Activated CD4-positive, alpha-beta memory T cell treated with anti-CD3 and anti-CD28 coated beads for 36 hours (primary cell): ENCODE data around the gene NELL2. TPM values are rescaled to one million over a fixed set of nuclear protein-coding genes. Genes with fewer than 3 reads are reported as not detected.
A peak's percentile ranks its signal among the peaks of the same experiment; 100 is the strongest.
"Not testable (repeated sequence)": the region's sequence is repeated elsewhere in the genome, so short reads cannot be mapped to it uniquely, and the experiment has no call there.

Experiments used
- CTCF ChIA-PET: fragments of 350-600 bp; sonication (Branson Sonifier 250); formaldehyde crosslinking; loops from one replicate; lab custom pipeline; 2021; ENCODE audit warnings: antibody characterized with exemption, inconsistent platforms; lab: Charles Lee
- POLR2A ChIA-PET: fragments of 350-600 bp; sonication (Branson Sonifier 250); formaldehyde crosslinking; loops from one replicate; lab custom pipeline; 2021; ENCODE audit warnings: antibody characterized with exemption; lab: Charles Lee
- DNase-seq: peaks from one replicate; pipeline ENCODE4 v3.0.0-alpha.2; 2020
- H3K27ac Mint-ChIP-seq: one replicate; pipeline ENCODE4 v1.8.0; 2021; ENCODE audit warnings: mixed read lengths
- H3K27me3 Mint-ChIP-seq: one replicate; pipeline ENCODE4 v1.8.0; 2021; ENCODE audit warnings: mixed read lengths
- H3K36me3 Mint-ChIP-seq: one replicate; pipeline ENCODE4 v1.8.0; 2021; ENCODE audit warnings: mixed read lengths
- H3K4me1 Mint-ChIP-seq: one replicate; pipeline ENCODE4 v1.8.0; 2021; ENCODE audit warnings: low read depth, mixed read lengths
- H3K4me3 Mint-ChIP-seq: one replicate; pipeline ENCODE4 v1.8.0; 2021; ENCODE audit warnings: mild to moderate bottlenecking, mixed read lengths
- H3K9me3 Mint-ChIP-seq: one replicate; pipeline ENCODE4 v1.8.0; 2021; ENCODE audit warnings: mixed read lengths
- intact Hi-C: fragments of 100-400 bp; cut with micrococcal nuclease; formaldehyde crosslinking; loops from one replicate; pipeline ENCODE4 v1.15.1; 2023
- total RNA-seq, 2 experiments: library from RNA; stranded (reverse); gene quantifications; one replicate each; pipeline ENCODE4 v1.2.3, GENCODE V29; 2021

Gene NELL2
- total RNA-seq, 2 experiments from 2014 or later: 40.5 to 43.5 TPM

DNA sequence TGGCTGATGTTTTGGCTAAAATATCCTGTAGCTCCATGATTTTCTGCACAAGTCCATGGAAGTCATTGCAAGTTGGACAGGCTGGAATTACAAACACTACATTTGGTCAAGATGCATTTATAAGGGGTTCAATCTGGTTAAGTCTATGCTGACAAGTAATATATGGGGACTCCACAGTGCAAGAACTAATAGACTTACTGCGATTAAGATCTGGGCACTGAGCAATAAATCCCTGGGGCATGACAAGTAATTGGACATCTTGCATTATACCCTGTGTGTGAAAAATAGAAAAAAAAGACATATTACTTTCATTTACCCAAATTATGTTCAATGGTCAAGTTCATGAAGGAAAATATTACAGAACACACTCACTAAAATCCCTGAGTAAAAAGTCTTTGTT lies 99.1 kb downstream of the NELL2 start:
- Mint-ChIP-seq H3K9me3 (peaks cover 13% of the 10 kb centered on the region), H3K4me1 (peaks cover 6% of the 10 kb centered on the region), H3K27ac (no peak overlapping the region), H3K36me3 (peaks cover 23% of the 10 kb centered on the region), H3K4me3 (no peak overlapping the region), H3K27me3 (no peaks in the 10 kb centered on the region)
- intact Hi-C loops: loop anchor here (10.0 kb wide), 1 partner anchor 762 kb away; no protein-coding TSS in a partner anchor
- DNase-seq: no peak
- CTCF ChIA-PET: interaction anchor here (0.6 to 5.2 kb wide), 8 partner anchors 11 to 806 kb away, joined by 3 to 85 read pairs (median 4); partner anchors contain the start of gene NELL2
- POLR2A ChIA-PET: interaction anchor here (1.2 kb wide), 1 partner anchor 99 kb away, joined by 4 read pairs; the partner anchor contains the start of gene NELL2

DNA sequence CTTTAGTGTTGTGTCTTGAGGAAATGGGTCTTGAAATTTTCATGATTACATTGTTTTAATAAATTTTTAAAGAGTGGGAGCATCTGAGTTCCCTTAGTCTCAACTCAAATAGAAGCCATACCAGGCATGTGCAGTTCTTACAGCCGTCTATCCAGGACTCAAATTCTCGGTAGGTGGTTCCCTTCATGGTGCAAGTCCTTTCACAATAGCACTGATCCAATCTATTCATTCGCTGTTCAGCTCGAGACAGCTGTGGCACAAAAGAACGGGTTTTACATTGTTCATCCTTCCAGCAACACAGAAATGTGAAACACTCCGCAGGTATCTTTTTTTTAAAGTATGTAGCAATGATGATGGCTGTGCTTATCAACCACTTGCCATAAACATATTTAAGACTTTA lies 100.2 kb downstream of the NELL2 start:
- DNase-seq: no peak
- H3K4me3 Mint-ChIP-seq: no peak overlapping the region
- H3K4me1 Mint-ChIP-seq: peaks cover 6% of the 10 kb centered on the region
- peaks cover 18% of the 10 kb centered on the region for H3K36me3 Mint-ChIP-seq
- H3K9me3 Mint-ChIP-seq: peaks cover 5% of the 10 kb centered on the region
- CTCF ChIA-PET: interaction anchor here (1.2 to 5.2 kb wide), 7 partner anchors 13 to 173 kb away, joined by 3 to 85 read pairs (median 8); partner anchors contain the start of gene NELL2
- POLR2A ChIA-PET: interaction anchor here (0.9 kb wide), 1 partner anchor 101 kb away, joined by 4 read pairs; the partner anchor contains the start of gene NELL2
- intact Hi-C loops: loop anchor here (1.0 to 10.0 kb wide), 2 partner anchors 99 to 761 kb away; no protein-coding TSS in a partner anchor
- no peaks in the 10 kb centered on the region for H3K27me3 Mint-ChIP-seq
- no peak overlapping the region for H3K27ac Mint-ChIP-seq

DNA sequence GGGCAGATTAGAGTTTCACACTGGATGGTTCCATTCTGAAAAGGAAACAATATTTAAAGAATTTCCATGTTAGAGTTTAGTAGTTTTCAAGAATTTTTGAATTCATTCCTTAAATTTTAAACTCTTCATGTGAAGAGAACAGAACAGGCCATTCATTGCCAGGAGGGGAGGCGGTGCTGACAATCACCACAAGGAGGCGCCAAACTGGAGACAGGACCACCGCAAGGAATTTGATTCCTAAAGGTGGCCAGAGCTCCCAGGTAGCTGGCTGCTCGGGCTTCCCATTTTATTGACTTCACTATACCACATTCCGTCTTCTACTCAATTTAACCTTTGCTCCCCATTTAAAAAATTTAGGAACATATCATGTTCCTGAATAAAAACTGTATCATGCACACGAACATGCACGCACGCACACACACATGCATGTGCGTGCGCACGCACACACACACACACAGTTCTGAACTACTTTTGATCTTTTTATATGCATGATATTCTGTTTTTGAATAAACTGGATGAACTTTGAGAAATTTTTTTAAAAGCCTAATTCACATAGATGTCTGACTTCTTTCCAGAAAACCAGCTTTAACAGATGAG lies 101.2 kb downstream of the NELL2 start:
- DNase-seq: peak; percentile 71
- Mint-ChIP-seq H3K27me3 (no peaks in the 10 kb centered on the region), H3K27ac (no peak overlapping the region), H3K9me3 (no peaks in the 10 kb centered on the region), H3K4me1 (peaks cover 5% of the 10 kb centered on the region), H3K36me3 (peaks cover 11% of the 10 kb centered on the region), H3K4me3 (no peak overlapping the region)
- POLR2A ChIA-PET: interaction anchor here (0.6 to 0.9 kb wide), 2 partner anchors 102 to 726 kb away, joined by 3 to 4 read pairs; partner anchors contain the start of gene NELL2
- intact Hi-C loops: loop anchor here (1.0 to 10.0 kb wide), 4 partner anchors 100 to 818 kb away; no protein-coding TSS in a partner anchor
- CTCF ChIA-PET: interaction anchor here (0.6 to 5.2 kb wide), 29 partner anchors 8 to 759 kb away, joined by 3 to 85 read pairs (median 5); partner anchors contain the start of gene NELL2

DNA sequence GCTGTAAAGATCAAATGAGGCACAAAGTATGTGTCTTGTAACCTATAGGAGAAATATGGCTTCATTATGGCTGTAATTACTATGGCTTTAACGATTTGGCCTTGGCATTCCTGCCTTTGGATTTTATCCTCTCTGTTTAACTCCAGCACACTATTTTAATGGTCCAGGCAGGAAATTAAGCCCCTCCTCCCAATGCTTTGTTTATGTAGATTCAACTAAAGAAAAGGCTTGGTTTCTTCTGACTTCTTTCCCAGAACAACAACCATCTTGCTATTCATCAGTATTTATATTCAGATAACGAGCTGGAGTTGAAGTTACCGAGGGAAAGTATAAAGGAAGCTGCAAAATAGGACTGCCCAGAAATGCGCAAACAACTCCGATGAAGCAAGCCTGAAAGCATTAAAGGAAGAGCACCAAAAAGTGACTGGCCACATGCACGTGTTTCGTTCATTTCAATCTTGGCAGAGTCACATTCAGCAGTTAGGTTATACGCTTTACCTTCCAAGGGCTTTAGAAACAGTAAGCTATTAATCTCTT lies 104.6 kb downstream of the NELL2 start:
- no peak for DNase-seq
- intact Hi-C loops: loop anchor here (5.0 to 10.0 kb wide), 2 partner anchors 757 to 814 kb away; no protein-coding TSS in a partner anchor
- POLR2A ChIA-PET: no interaction called here
- CTCF ChIA-PET: interaction anchor here (0.6 to 1.9 kb wide), 4 partner anchors 16 to 177 kb away, joined by 3 to 8 read pairs (median 4); no protein-coding TSS in a partner anchor
- H3K9me3 Mint-ChIP-seq: no peaks in the 10 kb centered on the region
- no peak overlapping the region for H3K4me3 Mint-ChIP-seq
- no peak overlapping the region for H3K27ac Mint-ChIP-seq
- H3K36me3 Mint-ChIP-seq: peaks cover 8% of the 10 kb centered on the region
- H3K4me1 Mint-ChIP-seq: peaks cover 3% of the 10 kb centered on the region
- no peaks in the 10 kb centered on the region for H3K27me3 Mint-ChIP-seq

DNA sequence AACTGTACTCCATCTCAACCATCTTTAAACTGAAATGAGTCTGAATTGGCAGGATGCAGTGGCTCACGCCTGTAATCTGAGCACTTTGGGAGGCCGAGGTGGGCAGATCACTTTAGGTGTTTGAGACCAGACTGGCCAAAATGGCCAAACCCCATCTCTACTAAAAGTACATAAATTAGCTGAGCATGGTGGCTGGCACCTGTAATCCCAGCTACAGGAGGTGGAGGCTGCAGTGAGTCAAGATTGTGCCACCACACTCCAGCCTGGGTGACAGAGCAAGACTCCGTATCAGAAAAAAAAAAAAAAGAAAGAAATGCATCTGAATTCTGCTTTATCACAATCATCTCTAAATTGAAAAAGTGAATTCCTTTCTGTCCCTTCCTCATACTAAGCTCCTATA lies 110.3 kb downstream of the NELL2 start:
- Mint-ChIP-seq H3K27me3 (no peaks in the 10 kb centered on the region), H3K9me3 (no peaks in the 10 kb centered on the region), H3K36me3 (peaks cover 10% of the 10 kb centered on the region), H3K4me3 (no peak overlapping the region), H3K27ac (no peak overlapping the region), H3K4me1 (no peaks in the 10 kb centered on the region)
- DNase-seq: no peak
- intact Hi-C loops: no loop called here
- POLR2A ChIA-PET: no interaction called here
- CTCF ChIA-PET: interaction anchor here (0.6 to 3.9 kb wide), 5 partner anchors 9 to 1909 kb away, joined by 3 to 15 read pairs (median 4); no protein-coding TSS in a partner anchor

DNA sequence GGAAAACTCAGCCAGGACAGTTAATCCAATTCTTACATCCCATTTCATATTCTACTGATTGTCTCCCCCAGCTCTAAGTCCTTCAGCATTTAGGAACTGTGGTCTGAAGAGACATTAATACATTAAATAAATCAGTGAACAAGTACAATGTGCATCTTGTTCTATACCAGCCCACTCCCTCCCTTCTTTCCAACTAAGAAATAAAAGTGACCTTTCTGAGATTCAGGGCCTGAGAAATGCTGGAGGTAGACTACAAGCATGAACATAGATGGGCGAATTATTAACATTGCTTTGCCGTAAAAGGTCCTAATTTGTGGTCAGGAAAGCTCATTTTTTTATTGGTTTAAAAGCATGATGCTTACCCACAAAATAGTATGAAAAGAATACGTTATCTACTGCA lies 113.1 kb downstream of the NELL2 start:
- POLR2A ChIA-PET: no interaction called here
- intact Hi-C loops: no loop called here
- H3K27me3 Mint-ChIP-seq: no peaks in the 10 kb centered on the region
- H3K4me3 Mint-ChIP-seq: no peak overlapping the region
- H3K4me1 Mint-ChIP-seq: peaks cover 15% of the 10 kb centered on the region
- no peaks in the 10 kb centered on the region for H3K9me3 Mint-ChIP-seq
- H3K36me3 Mint-ChIP-seq: peaks cover 20% of the 10 kb centered on the region
- CTCF ChIA-PET: interaction anchor here (1.4 to 3.0 kb wide), 2 partner anchors 168 to 186 kb away, joined by 5 to 11 read pairs; no protein-coding TSS in a partner anchor
- DNase-seq: no peak
- no peak overlapping the region for H3K27ac Mint-ChIP-seq

DNA sequence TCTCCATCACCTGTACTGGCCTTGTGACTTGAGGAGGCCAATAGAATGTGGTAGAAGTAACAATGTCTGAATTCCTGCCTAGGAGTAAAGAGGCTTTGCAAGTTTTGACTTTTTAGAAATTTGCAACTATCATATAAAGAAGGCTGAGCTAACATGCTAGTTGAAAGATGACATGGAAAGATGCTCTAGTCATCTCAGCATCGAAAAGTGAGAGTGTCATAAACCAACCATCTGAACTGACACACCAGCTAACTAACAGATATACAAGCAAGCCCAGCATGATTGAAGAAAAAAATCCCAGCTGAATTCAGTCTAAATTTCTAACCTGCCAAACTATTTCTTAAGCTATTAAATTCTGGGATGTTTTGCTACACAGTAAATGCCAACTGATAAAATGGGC lies 116.8 kb downstream of the NELL2 start:
- CTCF ChIA-PET: interaction anchor here (1.3 kb wide), 1 partner anchor 15 kb away, joined by 3 read pairs; no protein-coding TSS in a partner anchor
- Mint-ChIP-seq H3K4me3 (no peak overlapping the region), H3K9me3 (no peaks in the 10 kb centered on the region), H3K36me3 (peaks cover 20% of the 10 kb centered on the region), H3K27ac (no peak overlapping the region), H3K4me1 (peaks cover 15% of the 10 kb centered on the region), H3K27me3 (no peaks in the 10 kb centered on the region)
- intact Hi-C loops: no loop called here
- POLR2A ChIA-PET: no interaction called here
- no peak for DNase-seq

DNA sequence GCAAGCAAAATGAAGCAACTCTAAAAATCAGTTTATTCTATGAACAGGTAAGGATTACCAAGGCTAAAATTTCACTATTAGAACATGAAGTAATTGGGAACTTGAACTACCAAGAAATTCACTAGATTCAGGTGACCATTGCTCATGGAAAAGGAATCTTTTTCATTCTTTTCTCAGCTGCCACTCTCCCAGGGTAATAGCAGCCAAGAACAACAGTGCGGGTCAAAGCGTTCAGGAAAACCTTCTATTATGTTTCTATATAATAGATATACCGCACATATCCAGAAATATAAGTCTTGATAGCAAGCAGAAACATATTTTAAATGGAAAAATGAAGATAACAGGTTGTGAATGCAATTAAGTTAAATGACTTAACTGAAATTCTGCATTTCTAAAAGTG lies 125.6 kb downstream of the NELL2 start:
- Mint-ChIP-seq H3K27ac (no peak overlapping the region), H3K4me1 (peaks cover 4% of the 10 kb centered on the region), H3K9me3 (peaks cover 2% of the 10 kb centered on the region), H3K27me3 (no peaks in the 10 kb centered on the region), H3K4me3 (no peak overlapping the region), H3K36me3 (peaks cover 12% of the 10 kb centered on the region)
- no peak for DNase-seq
- ChIA-PET POLR2A (no interaction called here), CTCF (no interaction called here)
- intact Hi-C loops: no loop called here

DNA sequence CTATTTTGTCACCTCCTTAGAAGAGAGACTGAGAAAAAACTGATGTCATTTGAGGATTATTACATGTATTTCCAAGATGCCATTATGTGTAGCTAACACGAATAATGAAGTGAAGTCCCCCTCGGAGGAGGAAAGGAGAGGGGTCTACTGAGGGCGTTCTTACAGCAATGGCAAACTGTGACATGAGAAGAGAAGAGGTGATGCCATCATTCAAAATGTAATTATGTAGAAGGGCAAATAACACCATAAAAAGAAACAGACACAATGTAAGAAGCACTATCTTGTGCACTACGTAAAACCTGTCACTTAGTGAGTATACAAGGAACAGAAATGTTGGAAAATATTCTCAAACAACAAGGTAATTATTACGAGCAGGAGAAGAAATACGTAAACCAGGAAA lies 126.5 kb downstream of the NELL2 start:
- Mint-ChIP-seq H3K36me3 (peaks cover 14% of the 10 kb centered on the region), H3K27ac (no peak overlapping the region)

DNA sequence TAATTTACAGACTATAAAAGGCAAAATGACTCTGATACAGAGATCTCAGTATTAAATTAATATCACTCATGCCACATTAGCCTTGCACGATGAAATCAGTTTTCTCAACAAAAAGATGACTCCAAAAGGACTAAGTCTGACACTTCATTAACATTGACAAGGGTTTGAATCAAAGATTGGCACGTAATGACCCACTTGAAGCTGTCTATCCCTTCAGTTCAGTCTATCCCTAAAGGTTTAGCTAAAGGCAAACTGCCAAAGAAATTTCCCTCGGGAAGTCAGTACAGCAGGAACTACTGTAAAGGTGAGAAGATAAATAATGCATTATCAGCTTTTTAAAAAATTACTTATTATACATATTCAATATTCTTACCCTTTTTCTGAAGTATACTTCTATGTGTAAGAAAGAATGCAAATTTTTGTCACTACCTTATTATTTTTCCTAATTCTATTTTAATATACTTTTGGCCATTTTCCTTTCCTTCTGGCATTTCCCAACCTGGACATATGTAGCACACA lies 127.1 kb downstream of the NELL2 start:
- Mint-ChIP-seq H3K4me3 (no peak overlapping the region), H3K27ac (no peak overlapping the region), H3K9me3 (peaks cover 4% of the 10 kb centered on the region), H3K27me3 (no peaks in the 10 kb centered on the region), H3K36me3 (peaks cover 15% of the 10 kb centered on the region), H3K4me1 (peaks cover 4% of the 10 kb centered on the region)
- ChIA-PET POLR2A (no interaction called here), CTCF (interaction anchor here (1.0 kb wide), 1 partner anchor 182 kb away, joined by 3 read pairs; no protein-coding TSS in a partner anchor)
- intact Hi-C loops: no loop called here
- no peak for DNase-seq

More for the DNA sequence above, 126.5 kb downstream of the NELL2 start:
- Mint-ChIP-seq H3K4me1 (peaks cover 4% of the 10 kb centered on the region), H3K4me3 (no peak overlapping the region), H3K27me3 (no peaks in the 10 kb centered on the region), H3K9me3 (peaks cover 3% of the 10 kb centered on the region)
- intact Hi-C loops: no loop called here
- ChIA-PET CTCF (interaction anchor here (1.0 kb wide), 1 partner anchor 181 kb away, joined by 3 read pairs; no protein-coding TSS in a partner anchor), POLR2A (no interaction called here)
- DNase-seq: no peak

DNA sequence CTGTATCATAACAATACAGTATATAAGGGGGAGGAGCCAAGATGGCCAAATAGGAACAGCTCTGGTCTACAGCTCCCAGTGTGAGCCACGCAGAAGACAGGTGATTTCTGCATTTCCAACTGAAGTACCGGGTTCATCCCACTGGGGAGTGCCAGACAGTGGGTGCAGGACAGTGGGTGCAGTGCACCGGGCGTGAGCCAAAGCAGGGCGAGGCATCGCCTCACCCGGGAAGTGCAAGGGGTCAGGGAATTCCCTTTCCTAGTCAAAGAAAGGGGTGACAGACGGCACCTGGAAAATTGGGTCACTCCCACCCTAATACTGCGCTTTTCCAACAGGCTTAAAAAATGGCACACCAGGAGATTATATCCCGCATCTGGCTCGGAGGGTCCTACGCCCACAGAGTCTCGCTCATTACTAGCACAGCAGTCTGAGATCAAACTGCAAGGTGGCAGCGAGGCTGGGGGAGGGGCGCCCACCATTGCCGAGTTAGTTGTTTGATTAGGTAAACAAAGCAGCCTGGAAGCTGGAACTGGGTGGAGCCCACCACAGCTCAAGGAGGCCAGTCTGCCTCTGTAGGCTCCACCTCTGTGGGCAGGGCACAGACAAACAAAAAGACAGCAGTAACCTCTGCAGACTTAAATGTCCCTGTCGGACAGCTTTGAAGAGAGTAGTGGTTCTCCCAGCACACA lies 134.7 kb downstream of the NELL2 start:
- H3K27me3 Mint-ChIP-seq, intact Hi-C loops, H3K27ac Mint-ChIP-seq, H3K4me3 Mint-ChIP-seq, POLR2A ChIA-PET, H3K4me1 Mint-ChIP-seq, DNase-seq: not testable (repeated sequence)
- H3K36me3 Mint-ChIP-seq: peaks cover 34% of the 10 kb centered on the region
- CTCF ChIA-PET: interaction anchor here (0.9 kb wide), 1 partner anchor 34 kb away, joined by 3 read pairs; no protein-coding TSS in a partner anchor
- H3K9me3 Mint-ChIP-seq: peaks cover 19% of the 10 kb centered on the region
